HG03159 (cell line): ENCODE measurements around the gene GGA3.

ENCODE experiments used
- ATAC-seq: cut with Tn5 transposase; IDR thresholded peaks from one replicate; pipeline ENCODE4 v1.9.1; 2021; ENCODE audit warnings: mild to moderate bottlenecking, moderate library complexity; ENCODE audit not compliant: unreplicated experiment

GGA3 gene

GRCh38 chr17:75250009-75250471 is 11.4 kb downstream of the GGA3 start:
- peak; percentile 87 for ATAC-seq

- ATAC-seq, result no peak
These were observed 11.8 kb downstream of the GGA3 start for GRCh38 chr17:75249564-75249963.

GRCh38 chr17:75246404-75246803 is 15.0 kb downstream of the GGA3 start:
- no peak for ATAC-seq

GRCh38 chr17:75245011-75245410 is 16.4 kb downstream of the GGA3 start:
- no peak for ATAC-seq

GRCh38 chr17:75244133-75244866 is 17.1 kb downstream of the GGA3 start:
- no peak for ATAC-seq

- ATAC-seq, result no peak
These were observed 18.9 kb downstream of the GGA3 start for GRCh38 chr17:75242461-75243042.

GRCh38 chr17:75241996-75242460 is 19.4 kb downstream of the GGA3 start:
- no peak for ATAC-seq

GRCh38 chr17:75241502-75241901 is 19.9 kb downstream of the GGA3 start:
- no peak for ATAC-seq

GRCh38 chr17:75241143-75241430 is 20.3 kb downstream of the GGA3 start:
- no peak for ATAC-seq

GRCh38 chr17:75240394-75241142 is 20.8 kb downstream of the GGA3 start:
- ATAC-seq, result no peak

- no peak for ATAC-seq
These were observed 21.5 kb downstream of the GGA3 start for GRCh38 chr17:75239778-75240393.

GRCh38 chr17:75239214-75239613 is 22.2 kb downstream of the GGA3 start:
- ATAC-seq, result no peak

- ATAC-seq, result peak; percentile 55
These were observed 22.7 kb downstream of the GGA3 start for GRCh38 chr17:75238684-75239191.

- ATAC-seq, result no peak
These were observed 23.3 kb downstream of the GGA3 start for GRCh38 chr17:75238020-75238580.

- ATAC-seq, result no peak
These were observed 24.0 kb downstream of the GGA3 start for GRCh38 chr17:75237100-75238014.

GRCh38 chr17:75232786-75233185 is 28.6 kb downstream of the GGA3 start:
- no peak for ATAC-seq

GRCh38 chr17:75231741-75232464 is 29.5 kb downstream of the GGA3 start:
- no peak for ATAC-seq

- ATAC-seq, result no peak
These were observed 30.3 kb downstream of the GGA3 start for GRCh38 chr17:75231071-75231470.

GRCh38 chr17:75228847-75229246 is 32.6 kb downstream of the GGA3 start:
- no peak for ATAC-seq
